Sigmoid colon (tissue), 7 donors: Measurements from ENCODE around the gene PLA2G4D. TPM values are rescaled to one million over a fixed set of nuclear protein-coding genes. Genes with fewer than 3 reads are reported as not detected.

ENCODE experiments used
- DNase-seq: peaks from one replicate; pipeline ENCODE4 v3.0.0-alpha.2; 2019
- H3K27ac ChIP-seq, 4 donors: fragments of 200-600 bp; sonication (generic); one replicate each; pipeline ENCODE4 v1.5.1; 2016 to 2019; ENCODE audit warnings: mild to moderate bottlenecking in 1 of 4
- H3K27me3 ChIP-seq, 3 donors: fragments of 200-600 bp; sonication (generic); one replicate each; pipeline ENCODE4 v1.5.1; 2019; ENCODE audit warnings: mild to moderate bottlenecking in 1 of 3
- H3K36me3 ChIP-seq, 4 donors: fragments of 200-600 bp; sonication (generic); one replicate each; pipeline ENCODE4 v1.5.1; 2016 to 2019
- H3K4me1 ChIP-seq, 4 donors: fragments of 200-600 bp; sonication (generic); one replicate each; pipeline ENCODE4 v1.5.1; 2017 to 2019
- H3K4me3 ChIP-seq, 4 donors: fragments of 200-600 bp; sonication (generic); one replicate each; pipeline ENCODE4 v1.5.1; 2017 to 2019; ENCODE audit warnings: mild to moderate bottlenecking in 2 of 4, moderate library complexity in 1 of 4
- H3K9me3 ChIP-seq, 4 donors: fragments of 200-600 bp in 3 of 4; sonication (generic) in 3 of 4; one replicate each; pipeline versions ENCODE4 v1.5.1 to v1.6.1; 2013 to 2019
- EP300 ChIP-seq, 4 donors: sonication (generic); formaldehyde crosslinking; IDR thresholded peaks; one replicate each; pipeline ENCODE4 v1.6.1; 2017; ENCODE audit warnings: antibody characterized with exemption in 4 of 4
- POLR2A ChIP-seq, 2 donors: fragments of 450-650 bp; IDR thresholded peaks; one replicate each; pipeline ENCODE4 v1.6.1; 2016; ENCODE audit warnings: antibody characterized with exemption in 2 of 2, mild to moderate bottlenecking in 2 of 2, moderate library complexity in 2 of 2
- POLR2AphosphoS5 ChIP-seq, 4 donors: sonication (generic); formaldehyde crosslinking; IDR thresholded peaks; one replicate each; pipeline ENCODE4 v1.6.1; 2017; ENCODE audit warnings: antibody characterized with exemption in 4 of 4
- WGBS, 2 donors: extraction: QIAGEN DNeasy Blood & Tissue Kit; methylation state at CpG; one replicate each; pipeline ENCODE4 v1.1.7; 2013; 5-methylcytosine and 5-hydroxymethylcytosine counted together
- intact Hi-C: fragments of 100-400 bp; cut with DNase I; formaldehyde crosslinking; loops from one replicate; pipeline ENCODE4 v1.15.1; 2023
- polyA plus RNA-seq, 3 donors: library from polyadenylated mRNA; stranded (reverse); fragments of 200-250 nt; gene quantifications; one replicate each; pipeline ENCODE4 v1.2.3, GENCODE V29; 2013
- total RNA-seq, 4 donors: library from RNA; depleted of rRNA; stranded (reverse); fragments of >200 nt; gene quantifications; one replicate each; pipeline ENCODE4 v1.1.0, GENCODE V29; 2016
- TF ChIP-seq, protein P1 (sequence below), 4 experiments: fragments of 450-650 bp in 3 of 4; fragments of 200-600 bp in 1 of 4; IDR thresholded peaks; one replicate each; pipeline ENCODE4 v1.5.1; 2016 to 2019; ENCODE audit warnings: antibody characterized with exemption in 4 of 4, mild to moderate bottlenecking in 3 of 4, moderate library complexity in 2 of 4
- donor health status: healthy with polysubstance abuse.
- donor health status: Bipolar disorder and iron deficiency.
- donor health status: healthy.

The PLA2G4D gene
- total and polyA plus RNA-seq, 7 donors: under 0.01 to 0.31 (median 0.28) TPM; not detected in 4

DNA sequence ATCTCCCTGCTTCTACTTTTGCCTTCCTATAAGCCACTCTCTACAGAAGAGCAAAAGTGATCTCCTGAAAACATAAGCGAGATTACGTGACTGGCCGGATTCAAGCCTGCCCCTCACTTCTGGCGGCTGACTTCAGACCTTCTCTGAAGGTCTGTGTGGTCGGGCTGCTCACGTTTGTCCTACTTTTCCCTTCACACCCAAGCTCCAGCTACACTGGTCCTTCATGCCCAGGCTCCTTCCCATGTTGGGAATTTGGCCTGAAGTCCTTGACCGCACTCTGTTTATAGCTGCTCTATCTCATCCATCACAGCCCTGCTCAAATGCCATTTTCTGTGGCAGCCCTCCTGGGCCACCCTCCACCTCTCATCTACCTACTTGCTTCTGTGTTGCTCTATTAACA is 66.8 kb downstream of the PLA2G4D start:
- Histone ChIP-seq H3K27me3 (no peaks in the 10 kb centered on the region), H3K36me3 (no peaks in the 10 kb centered on the region), H3K4me1 (no peaks in the 10 kb centered on the region), H3K9me3 (no peaks in the 10 kb centered on the region), H3K4me3 (no peak overlapping the region), H3K27ac (no peak overlapping the region)
- intact Hi-C loops: no loop called here
- TF ChIP-seq, protein P1, sequence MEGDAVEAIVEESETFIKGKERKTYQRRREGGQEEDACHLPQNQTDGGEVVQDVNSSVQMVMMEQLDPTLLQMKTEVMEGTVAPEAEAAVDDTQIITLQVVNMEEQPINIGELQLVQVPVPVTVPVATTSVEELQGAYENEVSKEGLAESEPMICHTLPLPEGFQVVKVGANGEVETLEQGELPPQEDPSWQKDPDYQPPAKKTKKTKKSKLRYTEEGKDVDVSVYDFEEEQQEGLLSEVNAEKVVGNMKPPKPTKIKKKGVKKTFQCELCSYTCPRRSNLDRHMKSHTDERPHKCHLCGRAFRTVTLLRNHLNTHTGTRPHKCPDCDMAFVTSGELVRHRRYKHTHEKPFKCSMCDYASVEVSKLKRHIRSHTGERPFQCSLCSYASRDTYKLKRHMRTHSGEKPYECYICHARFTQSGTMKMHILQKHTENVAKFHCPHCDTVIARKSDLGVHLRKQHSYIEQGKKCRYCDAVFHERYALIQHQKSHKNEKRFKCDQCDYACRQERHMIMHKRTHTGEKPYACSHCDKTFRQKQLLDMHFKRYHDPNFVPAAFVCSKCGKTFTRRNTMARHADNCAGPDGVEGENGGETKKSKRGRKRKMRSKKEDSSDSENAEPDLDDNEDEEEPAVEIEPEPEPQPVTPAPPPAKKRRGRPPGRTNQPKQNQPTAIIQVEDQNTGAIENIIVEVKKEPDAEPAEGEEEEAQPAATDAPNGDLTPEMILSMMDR (IDR thresholded peaks at IDR 0.05): no peak
- TF ChIP-seq POLR2AphosphoS5 (IDR thresholded peaks at IDR 0.05): no peak
- TF ChIP-seq EP300 (IDR thresholded peaks at IDR 0.05): no peak
- TF ChIP-seq POLR2A (IDR thresholded peaks at IDR 0.05): no peak
- DNase-seq: no peak
- 89 to 92% methylated on average over 7 of the region's 7 CpGs for WGBS, 2 donors

DNA sequence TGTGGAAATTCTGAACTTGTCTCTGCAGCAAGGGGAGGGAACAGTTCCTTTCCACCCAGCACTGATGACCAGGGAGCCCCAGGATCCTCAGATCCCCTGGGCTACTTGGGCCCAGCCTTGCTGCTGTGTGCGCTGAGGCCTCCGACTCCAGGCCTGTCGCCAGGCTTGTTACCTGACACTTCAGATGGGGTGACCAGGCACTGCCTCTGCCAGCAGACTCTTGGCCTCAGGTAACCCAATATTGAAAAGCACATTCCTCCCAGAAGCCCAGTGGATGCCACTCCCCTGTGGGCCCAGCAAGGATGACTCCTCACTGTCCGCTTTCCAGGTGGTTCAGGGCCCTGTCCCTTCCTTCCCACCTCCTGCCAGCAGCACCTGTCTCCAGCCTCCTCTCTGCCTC is 70.1 kb downstream of the PLA2G4D start:
- Histone ChIP-seq H3K36me3 (no peaks in the 10 kb centered on the region), H3K27ac (no peak overlapping the region), H3K27me3 (no peaks in the 10 kb centered on the region), H3K9me3 (no peaks in the 10 kb centered on the region), H3K4me3 (no peak overlapping the region), H3K4me1 (no peaks in the 10 kb centered on the region)
- DNase-seq: peak; percentile 22
- intact Hi-C loops: no loop called here
- WGBS, 2 donors: 70 to 72% methylated on average over 4 of the region's 4 CpGs
- TF ChIP-seq, protein P1 (IDR thresholded peaks at IDR 0.05): no peak
- no peak for TF ChIP-seq POLR2AphosphoS5 (IDR thresholded peaks at IDR 0.05)
- TF ChIP-seq EP300 (IDR thresholded peaks at IDR 0.05): no peak
- no peak for TF ChIP-seq POLR2A (IDR thresholded peaks at IDR 0.05)

DNA sequence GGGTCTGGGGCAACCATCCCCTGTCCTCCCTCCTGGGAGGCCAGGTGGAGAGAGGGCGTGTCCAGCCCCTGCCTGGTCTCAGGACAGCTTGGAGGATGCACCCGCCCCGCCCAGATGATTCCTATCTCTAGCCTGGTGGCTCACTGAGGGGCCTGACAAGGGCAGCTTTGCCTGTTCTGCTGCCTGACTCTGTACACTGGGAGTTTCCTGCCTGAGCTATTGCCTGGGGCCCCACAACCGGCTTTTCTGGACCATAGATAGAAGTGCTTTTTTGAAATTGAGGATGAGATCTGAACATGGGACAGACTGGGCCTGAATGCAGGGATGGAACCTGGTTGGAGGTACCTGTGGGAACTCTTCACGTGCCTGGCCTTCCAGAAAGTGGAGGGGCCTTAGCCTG is 72.8 kb downstream of the PLA2G4D start:
- DNase-seq: no peak

DNA sequence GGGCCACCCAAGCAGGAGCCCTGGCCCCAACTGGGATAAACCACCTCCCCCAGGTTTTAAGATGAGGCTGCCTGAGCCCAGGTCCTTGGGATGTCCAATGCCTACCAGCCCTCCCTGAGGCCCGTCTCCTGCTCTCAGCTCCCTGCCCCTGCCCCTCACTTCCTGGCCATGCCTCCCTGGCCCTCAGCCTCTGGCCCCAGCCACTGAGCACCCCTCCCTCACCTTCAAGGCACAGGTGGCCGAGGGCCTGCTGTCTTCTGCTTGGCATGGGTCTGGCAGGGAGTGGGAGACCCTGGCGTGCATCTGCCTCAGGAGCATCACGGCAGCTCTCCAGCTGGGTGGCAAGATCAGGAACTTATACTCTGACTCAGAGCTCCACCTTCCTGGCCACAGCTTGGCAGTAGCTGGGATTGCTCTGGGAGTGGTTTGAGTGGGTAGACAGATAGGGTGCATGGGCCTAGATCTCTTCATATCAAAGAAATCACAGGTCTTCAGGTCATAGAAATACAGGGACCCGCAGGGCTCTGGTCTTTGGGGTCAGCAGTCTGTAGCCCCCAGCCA is 73.6 kb downstream of the PLA2G4D start, which contains the start of gene PLA2G4E:
Gene PLA2G4E, minus strand, starts transcription at position 330 of the 561 bp plus-strand sequence. Its CDS starts 12 bp downstream, at position 318.
- TF ChIP-seq POLR2AphosphoS5 (IDR thresholded peaks at IDR 0.05): no peak
- TF ChIP-seq, protein P1 (IDR thresholded peaks at IDR 0.05): no peak
- TF ChIP-seq POLR2A (IDR thresholded peaks at IDR 0.05): no peak
- TF ChIP-seq EP300 (IDR thresholded peaks at IDR 0.05): no peak
- whole genome bisulfite sequencing, 2 donors: 92 to 98% methylated on average over 5 of the region's 5 CpGs
- no peak within 1 kb of the TSS for H3K4me3 ChIP-seq
- H3K4me1 ChIP-seq: no peaks in the 10 kb centered on the region
- no peak for DNase-seq
- no peaks in the 10 kb centered on the region for H3K9me3 ChIP-seq
- intact Hi-C loops: no loop called here
- no peak within 1 kb of the TSS for H3K27ac ChIP-seq
- H3K27me3 ChIP-seq: no peaks in the 10 kb centered on the region
- no peaks in the 10 kb centered on the region for H3K36me3 ChIP-seq

More for the DNA sequence above, 72.8 kb downstream of the PLA2G4D start:
- Histone ChIP-seq H3K9me3 (no peaks in the 10 kb centered on the region), H3K4me1 (no peaks in the 10 kb centered on the region), H3K36me3 (no peaks in the 10 kb centered on the region), H3K4me3 (no peak overlapping the region), H3K27ac (no peak overlapping the region), H3K27me3 (no peaks in the 10 kb centered on the region)
- TF ChIP-seq EP300 (IDR thresholded peaks at IDR 0.05) (no peak), POLR2AphosphoS5 (IDR thresholded peaks at IDR 0.05) (no peak), POLR2A (IDR thresholded peaks at IDR 0.05) (no peak)
- TF ChIP-seq, protein P1 (IDR thresholded peaks at IDR 0.05): no peak
- 92 to 93% methylated on average over 5 of the region's 5 CpGs for WGBS, 2 donors
- intact Hi-C loops: no loop called here
